Testis (tissue), 2 donors: ENCODE data around the gene ARMC6.

ENCODE experiments used
- POLR2A ChIP-seq: fragments of 450-650 bp; IDR thresholded peaks from one replicate; pipeline ENCODE4 v1.6.1; 2017; ENCODE audit warnings: antibody characterized with exemption, mild to moderate bottlenecking, moderate library complexity
- TF ChIP-seq, protein P1 (sequence below), 3 experiments: fragments of 450-650 bp in 2 of 3; fragments of 200-600 bp in 1 of 3; sonication (generic) in 1 of 3; IDR thresholded peaks; one replicate each; pipeline ENCODE4 v1.5.1; 2016 to 2019; ENCODE audit warnings: antibody characterized with exemption in 3 of 3, mild to moderate bottlenecking in 2 of 3, moderate library complexity in 1 of 3

DNA sequence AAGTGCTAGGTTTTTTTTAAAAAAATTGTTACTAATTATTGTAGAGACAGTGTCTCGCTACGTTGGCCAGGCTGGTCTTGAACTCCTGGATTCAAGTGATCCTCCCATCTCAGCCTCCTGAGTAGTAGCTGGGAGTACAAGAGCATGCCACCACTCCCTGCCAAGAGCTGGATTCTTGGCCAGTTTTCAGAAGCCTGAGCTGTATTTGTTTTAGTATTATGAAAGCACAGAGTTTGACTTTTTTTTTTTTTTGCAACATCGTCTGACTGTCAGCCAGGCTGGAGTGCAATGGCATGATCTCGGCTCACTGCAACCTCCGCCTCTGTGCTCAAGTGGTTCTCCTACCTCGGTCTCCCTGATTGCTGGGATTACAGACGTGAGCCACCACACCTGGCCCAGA lies 7.0 kb downstream of the ARMC6 start:
- TF ChIP-seq, protein P1, sequence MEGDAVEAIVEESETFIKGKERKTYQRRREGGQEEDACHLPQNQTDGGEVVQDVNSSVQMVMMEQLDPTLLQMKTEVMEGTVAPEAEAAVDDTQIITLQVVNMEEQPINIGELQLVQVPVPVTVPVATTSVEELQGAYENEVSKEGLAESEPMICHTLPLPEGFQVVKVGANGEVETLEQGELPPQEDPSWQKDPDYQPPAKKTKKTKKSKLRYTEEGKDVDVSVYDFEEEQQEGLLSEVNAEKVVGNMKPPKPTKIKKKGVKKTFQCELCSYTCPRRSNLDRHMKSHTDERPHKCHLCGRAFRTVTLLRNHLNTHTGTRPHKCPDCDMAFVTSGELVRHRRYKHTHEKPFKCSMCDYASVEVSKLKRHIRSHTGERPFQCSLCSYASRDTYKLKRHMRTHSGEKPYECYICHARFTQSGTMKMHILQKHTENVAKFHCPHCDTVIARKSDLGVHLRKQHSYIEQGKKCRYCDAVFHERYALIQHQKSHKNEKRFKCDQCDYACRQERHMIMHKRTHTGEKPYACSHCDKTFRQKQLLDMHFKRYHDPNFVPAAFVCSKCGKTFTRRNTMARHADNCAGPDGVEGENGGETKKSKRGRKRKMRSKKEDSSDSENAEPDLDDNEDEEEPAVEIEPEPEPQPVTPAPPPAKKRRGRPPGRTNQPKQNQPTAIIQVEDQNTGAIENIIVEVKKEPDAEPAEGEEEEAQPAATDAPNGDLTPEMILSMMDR (IDR thresholded peaks at IDR 0.05): no peak
- no peak for TF ChIP-seq POLR2A
